HG03432 (cell line): ENCODE data around the gene PITPNC1.
"Not testable (repeated sequence)": the region's sequence is repeated elsewhere in the genome, so short reads cannot be mapped to it uniquely, and the experiment has no call there.

Experiments
- ATAC-seq: cut with Tn5 transposase; IDR thresholded peaks from one replicate; pipeline ENCODE4 v1.9.1; 2021; ENCODE audit warnings: mild to moderate bottlenecking, moderate library complexity; ENCODE audit not compliant: unreplicated experiment

Gene PITPNC1

DNA sequence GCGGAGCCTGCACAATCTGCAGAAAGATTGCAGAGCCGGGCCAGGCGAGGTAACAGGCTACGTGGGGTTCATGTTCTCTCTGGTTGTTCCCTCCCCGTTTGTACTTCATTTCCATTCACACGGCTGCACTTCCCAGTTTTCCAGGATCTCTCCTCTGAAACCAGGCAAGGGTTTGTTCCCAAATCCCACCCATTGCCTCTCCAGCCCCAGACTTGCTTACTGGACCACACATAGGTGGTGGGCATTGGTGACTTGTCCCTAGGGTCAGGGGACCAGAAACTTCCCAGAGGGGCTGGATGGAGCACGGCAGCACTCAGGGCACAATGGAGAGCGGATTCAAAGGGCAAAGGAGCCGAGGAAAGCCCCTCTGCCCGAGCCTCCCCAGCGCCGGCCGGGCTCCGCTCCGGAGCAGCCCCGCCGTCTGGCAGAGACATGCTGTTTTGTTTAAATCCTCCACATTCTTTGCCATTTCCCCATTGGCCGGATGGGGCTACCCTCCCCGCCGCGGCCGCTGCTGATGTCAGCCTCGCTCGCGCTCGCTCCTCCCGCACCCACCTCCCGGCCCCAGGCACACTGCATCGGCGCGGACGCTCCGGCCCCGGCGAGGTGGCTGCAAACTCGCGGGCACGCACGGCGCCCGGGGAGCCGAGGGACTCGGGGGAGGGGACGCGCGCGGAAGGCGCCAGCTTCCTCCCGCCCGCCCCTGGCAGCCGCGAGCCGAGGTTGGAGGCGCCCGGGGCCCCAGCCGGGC is at the start of gene PITPNC1:
Gene PITPNC1, plus strand, starts transcription at position 545 of the 751 bp plus-strand sequence.
- peak; percentile 76 for ATAC-seq

DNA sequence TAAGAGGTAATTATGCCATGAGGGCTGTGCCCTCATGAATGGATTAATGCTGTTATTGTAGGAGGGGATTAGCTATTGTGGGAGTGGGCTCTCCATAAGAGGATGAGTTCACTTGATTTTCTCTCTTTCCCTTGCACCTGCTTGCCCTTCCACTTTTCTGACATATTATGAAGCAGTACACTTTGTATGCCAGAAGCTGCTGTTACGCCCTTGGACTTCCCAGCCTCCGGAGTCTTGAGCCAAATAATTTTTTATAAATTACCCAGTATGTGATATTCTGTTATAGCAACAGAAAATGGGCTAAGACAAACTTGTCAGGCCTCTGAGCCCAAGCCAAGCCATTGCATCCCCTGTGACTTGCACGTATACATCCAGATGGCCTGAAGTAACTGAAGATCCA is 49.1 kb upstream of the PITPNC1 start:
- ATAC-seq, result no peak

DNA sequence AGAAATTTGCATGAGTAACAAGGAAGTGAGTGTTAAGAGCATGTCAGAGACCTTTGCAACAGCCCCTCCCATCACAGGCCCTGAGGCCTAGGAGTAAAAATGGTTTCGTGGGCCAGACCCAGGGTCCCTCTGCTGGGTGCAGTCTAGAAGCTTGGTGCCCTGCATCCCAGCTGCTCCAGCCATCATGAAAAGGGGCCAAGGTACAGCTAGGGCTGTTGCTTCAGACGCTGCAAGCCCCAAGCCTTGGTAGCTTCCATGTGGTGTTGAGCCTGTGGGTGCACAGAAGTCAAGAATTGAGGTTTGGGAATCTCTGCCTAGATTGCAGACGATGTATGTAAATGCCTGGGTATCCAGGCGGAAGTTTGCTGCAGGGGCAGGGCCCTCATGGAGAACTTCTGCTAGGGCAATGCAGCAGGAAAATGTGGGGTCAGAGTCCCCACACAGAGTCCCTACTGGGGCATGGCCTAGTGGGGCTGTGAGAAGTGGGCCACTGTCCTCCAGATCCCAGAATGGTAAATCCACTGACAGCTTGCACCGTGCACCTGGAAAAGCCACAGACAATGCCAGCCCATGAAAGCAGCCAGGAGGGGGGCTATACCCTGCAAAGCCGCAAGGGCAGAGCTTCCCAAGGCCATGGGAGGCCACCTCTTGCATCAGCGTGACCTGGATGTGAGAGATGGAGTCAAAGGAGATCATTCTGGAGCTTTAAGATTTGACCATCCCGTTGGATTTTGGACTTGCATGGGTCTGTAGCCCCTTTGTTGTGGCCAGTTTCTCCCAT is 45.5 kb upstream of the PITPNC1 start:
- not testable (repeated sequence) for ATAC-seq

DNA sequence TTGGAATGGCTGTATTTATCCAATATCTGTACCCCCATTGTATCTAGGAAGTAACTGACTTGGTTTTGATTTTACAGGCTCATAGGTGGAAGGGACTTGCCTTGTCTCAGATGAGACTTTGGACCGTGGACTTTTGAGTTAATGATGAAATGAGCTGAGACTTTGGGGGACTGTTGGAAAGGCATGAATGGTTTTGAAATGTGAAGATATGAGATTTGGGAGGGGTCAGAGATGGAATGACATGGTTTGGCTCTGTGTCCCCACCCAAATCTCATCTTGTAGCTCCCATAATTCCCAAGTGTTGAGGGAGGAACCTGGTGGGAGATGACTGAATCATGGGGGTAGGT is 44.9 kb upstream of the PITPNC1 start:
- ATAC-seq, result not testable (repeated sequence)

DNA sequence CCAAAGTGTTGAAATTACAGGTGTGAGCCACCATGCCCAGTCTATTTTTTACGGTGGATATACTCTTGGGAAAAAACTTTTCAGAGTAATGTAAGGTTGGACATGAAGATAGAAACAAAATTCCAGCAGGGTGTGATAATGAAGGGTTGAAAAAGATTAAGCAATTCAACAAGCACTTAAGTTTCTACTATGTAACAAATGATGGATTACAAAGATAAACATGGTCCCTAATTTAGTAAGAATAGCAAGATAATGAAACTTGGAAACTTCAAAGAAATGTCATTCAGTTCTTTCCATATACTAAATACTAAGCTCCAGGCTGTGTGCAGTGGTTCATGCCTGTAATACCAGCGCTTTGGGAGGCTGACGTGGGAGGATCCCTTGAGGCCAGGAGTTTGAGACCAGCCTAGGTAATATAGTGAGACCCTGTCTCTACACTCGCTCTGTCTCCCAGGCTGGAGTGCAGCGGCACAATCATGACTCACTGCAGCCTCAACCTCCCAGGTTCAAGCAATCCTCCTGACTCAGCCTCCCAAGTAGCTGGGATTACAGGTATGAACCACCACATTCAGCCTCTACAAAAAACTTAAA is 41.7 kb upstream of the PITPNC1 start:
- ATAC-seq, result no peak

DNA sequence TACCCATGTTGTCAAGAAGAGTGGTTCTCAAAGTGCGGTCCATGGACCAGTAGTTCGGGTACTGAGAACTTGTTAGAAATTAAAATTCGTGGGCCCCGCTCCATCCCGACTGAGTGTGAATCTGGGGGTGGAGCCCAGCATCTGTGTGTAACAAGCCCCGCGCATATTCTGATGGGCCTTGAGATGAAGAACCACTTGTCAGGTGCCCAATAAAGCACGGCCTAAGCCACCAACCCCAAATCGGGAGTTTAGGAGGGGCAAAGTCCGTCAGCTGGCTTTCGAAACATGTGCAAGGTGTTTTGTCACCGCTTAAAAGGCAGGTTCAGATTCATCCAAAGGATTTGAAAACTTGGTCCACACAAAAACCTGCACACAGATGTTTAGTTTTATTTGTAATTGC is 40.2 kb upstream of the PITPNC1 start:
- ATAC-seq, result no peak

DNA sequence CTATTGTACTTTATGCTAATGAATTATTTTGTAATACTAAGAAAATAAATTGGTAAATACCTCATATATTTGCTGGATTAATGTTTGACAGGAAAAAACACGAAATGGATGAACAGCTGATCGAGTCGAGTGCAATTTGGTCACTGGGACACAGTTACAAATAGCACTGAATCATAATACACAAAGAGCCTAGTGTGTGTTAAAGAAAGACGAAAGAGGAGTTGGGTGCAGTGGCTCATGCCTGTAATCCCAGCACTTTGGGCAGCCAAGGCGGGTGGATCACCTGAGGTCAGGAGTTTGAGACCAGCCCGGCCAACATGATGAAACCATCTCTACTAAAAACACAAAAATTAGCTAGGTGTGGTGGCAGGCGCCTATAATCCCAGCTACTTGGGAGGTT is 38.7 kb upstream of the PITPNC1 start:
- ATAC-seq, result not testable (repeated sequence)

DNA sequence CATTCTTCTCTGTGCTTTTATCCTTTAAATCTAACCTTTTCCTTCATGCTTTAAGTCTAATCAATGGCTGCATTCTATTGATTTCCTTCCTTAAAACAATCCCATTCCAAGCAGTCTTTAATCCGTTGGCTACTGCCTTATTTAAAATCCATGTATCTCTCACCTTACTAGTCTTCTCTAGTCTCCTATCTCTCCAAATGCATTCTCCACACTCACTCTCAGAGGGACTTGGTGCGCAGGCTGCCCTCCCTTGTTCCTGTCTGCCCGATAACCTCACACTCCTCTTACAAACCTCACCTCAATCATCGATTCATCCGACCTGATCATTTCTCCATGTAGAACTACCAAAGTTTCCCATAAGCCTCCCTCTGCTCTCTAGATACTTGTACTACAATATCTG is 33.8 kb upstream of the PITPNC1 start:
- no peak for ATAC-seq

DNA sequence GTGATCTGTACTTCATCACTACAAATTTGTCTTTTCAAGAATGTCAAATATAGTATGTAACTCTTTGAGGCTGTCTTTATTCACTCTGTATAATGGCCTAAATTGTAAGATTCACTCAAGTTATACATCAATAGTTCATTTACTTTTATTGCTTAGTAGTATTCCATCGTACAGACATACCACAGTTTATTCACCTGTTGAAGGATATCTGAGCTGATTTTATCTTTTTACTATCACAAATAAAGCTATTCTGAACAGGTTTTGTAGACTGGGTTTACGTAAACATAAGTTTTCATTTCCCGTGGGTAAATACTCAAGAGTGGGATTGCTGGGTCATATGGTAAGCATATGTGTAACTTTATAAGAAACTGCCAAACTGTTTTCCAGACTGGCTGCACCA is 29.3 kb upstream of the PITPNC1 start:
- ATAC-seq, result no peak

DNA sequence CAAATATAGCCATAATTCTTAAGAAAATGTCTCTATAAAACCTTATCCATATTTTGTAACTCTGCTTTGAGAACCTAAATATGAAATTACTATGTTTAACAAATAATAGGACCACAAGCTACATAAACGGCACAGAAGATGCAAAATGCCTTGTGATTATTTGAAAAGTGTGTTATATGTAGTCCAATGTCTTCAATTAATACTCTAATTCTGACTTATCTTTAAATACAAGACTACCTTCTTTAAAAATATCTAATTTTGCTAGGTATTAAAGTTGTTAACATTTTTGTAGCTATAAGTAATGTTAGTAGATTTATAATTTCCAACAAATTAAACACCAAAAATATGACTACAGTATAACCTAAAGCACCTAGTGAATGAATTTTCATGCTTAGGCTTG is 27.7 kb upstream of the PITPNC1 start:
- no peak for ATAC-seq

DNA sequence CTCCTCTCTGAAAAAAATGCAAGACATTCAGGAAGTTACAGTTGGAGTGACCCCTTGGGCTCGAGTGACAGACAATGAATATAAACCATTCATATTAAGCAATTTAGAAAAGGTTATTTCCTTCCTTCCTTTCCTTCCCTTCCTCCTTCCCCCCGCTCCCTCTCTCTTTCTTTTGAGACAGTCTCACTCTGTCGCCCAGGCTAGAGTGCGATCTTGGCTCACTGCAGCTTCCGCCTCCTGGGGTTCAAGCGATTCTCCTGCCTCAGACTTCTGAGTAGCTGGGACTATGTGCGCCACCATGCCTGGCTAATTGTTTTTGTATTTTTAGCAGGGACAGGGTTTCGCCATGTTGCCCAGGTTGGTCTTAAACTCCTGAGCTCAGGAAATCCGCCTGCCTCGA is 23.9 kb upstream of the PITPNC1 start:
- no peak for ATAC-seq

DNA sequence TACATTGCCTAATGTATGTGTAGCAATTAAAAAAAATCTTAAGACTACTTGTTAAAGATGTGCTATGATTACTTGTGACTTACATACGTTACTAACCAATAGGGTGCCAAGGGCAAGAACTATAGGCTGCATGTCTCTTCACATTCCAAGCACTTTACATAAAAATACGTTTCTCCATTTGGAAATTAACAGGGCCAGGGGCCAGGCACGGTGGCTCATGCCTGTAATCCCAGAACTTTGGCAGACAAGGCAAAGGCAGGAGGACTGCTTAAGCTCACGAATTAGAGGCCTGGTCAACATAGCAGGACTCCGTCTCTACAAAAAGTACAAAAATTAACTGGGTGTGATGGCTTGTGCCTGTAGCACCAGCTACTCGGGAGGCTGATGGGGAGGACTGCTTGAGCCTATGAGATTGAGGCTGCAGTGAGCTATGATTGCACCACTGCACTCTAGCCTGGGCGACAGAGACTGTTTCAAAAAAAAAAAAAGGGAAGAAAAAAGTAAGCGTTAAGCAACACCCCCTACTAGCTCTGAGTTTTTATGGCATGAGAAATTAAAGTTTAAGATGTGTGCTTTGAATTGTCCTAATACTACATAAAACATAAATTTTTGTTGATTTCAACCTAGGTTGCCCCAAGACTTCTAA is 23.0 kb upstream of the PITPNC1 start:
- ATAC-seq, result no peak

DNA sequence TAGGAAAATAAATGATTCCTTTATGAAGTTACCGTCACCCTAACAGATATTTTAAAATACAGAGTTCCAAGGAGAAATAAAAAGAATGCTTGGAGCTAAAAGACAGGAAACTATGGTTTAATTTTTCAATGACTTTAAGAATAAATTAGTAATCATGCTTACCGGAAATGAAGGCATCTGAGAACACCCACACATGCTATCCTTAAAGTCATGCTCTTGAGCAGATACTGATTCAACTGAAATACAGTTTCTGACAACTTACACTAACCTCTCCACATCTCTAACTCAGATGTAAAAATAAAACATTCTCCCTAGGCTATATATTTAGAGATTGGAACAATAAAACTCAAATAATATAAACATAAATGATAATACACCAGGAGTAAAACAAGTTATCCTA is 18.5 kb upstream of the PITPNC1 start:
- no peak for ATAC-seq

DNA sequence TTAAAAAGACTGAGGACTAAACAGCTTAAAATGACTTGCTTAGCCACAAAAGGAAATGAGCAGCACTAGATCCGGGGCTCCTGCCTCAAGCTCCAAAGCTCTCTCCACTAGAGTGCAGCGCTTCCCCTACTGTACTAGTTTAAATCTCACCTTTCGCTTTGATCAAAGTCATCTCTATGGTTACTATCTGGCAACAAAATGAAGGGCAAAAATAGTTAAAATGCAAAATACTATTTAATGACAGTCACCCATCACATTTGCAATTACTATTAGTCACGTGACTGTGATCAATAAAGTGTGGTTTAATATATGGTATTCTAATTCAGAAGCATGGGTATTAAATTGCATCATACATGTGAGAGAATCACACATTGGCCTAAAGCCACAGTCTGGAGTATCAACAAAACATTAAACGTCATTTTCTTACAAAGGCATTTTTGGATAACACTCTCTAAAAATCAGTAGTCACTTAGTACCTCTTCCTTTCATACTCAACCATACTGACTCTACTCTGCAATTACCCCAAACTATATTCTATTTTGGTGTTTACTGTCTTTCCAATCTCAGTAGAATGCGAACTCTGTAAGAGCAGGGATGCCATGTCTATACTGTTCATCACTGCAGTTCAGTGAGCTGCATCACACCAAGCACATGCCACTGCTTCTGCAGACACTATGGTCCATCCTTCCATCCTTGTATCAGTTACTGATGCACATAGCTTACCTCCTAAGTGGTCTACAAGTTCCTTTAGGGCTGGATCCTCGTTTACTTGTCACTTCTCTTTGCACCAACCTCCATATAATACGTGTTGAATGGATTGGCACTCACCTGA is 16.9 kb upstream of the PITPNC1 start:
- no peak for ATAC-seq

DNA sequence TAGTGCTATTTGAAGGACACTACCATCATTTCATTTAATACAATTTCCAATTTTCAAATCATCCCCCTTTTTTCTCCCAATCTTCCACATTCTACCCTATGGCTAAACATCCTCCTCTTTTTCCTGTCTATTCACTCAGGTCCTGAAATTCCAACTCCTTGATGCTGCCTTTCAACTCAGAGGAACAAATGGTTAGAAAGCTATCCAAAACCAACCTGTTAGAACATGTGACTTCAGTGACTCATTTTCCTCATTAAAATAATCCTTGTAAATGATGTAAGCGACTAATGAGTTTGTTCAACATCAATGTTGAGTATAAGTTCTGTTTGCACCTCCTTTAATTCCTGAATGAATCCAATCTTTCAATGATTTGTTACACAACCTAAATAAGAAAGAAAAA is 16.2 kb upstream of the PITPNC1 start:
- no peak for ATAC-seq

DNA sequence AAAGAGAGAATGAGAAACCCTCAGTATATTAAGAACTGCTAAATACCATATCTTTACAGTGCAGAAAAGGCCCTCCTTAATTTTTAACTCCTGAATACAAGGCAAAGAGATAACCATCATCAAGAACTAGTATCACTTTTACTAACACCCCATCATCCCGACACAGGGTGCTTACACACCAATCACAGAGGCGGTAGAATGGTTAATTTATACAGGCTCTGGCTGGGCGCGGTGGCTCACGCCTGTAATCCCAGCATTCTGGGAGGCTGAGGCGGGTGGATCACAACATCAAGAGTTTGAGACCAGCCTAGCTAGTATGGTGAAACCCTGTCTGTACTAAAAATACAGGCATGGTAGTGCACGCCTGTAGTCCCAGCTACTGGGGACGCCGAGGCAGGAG is 14.9 kb upstream of the PITPNC1 start:
- ATAC-seq, result no peak

DNA sequence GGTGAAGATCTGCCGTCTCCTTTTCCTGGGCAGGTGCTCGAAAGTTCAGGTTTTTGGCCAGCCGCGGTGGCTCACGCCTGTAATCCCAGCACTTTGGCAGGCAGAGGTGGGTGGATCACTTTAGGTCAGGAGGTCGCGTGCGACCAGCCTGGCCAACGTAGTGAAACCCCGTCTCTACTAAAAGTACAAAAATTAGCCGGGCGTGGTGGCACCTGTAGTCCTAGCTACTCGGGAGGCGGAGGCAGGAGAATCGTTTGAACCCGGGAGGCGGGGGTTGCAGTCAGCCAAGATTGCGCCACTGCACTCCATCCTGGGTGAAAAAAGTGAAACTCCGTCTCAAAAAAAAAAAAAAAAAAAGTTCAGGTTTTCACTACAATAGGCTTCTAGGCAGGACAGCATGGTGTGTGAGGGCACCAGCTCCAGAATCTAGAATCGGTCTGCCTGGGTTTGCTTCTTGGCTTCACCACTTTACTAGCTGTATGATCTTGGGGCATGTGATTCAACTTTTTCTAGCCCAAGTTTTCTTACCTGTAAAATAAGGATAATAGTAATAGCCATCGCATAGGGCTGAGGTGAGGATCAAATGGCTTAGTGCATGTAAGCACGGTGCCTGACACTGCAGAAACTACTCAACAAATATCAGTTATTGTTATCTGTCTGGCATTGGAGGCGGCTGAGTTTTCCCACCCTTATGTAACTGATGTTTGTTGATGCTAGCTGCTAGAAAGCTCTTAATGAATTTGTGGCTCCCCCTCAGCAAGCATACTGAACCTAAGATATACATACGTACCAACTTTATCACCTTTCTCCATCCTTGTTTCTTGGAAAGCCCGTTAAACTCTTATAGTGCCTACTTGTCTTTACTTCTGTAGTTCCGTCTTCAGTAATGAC is 12.0 kb upstream of the PITPNC1 start:
- ATAC-seq, result no peak

DNA sequence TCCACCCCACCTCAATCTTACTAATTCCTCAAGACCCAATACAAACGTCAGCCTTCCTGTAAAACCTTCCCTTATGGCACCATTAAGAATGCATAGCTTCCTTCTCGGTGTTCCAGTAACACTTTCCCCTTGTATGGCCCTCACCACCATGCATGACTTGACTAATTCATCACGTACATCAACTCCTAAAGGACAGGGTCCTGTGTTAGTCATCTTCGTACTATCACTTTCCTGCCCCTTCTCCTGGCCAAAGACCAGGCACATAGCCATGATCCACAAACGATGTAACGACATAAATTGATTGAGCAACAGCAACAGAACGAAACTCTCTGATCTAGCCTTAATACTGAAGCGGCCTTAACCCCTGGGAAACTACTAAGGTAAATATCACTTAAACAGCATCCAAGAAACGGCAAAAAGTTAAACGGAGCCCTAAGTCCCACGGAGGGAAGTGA is 11.3 kb upstream of the PITPNC1 start:
- ATAC-seq, result no peak
